Heart right ventricle (tissue), 16 donors: Measurements from ENCODE around the gene TNS2. TPM values are rescaled to one million over a fixed set of nuclear protein-coding genes. Genes with fewer than 3 reads are reported as not detected.

Source experiments
- ATAC-seq, 8 donors: fragments of 200-7000 bp; cut with Tn5 transposase; one replicate each; pipeline ENCODE4 v1.9.1; 2020; ENCODE audit warnings: mild to moderate bottlenecking in 8 of 8, moderate library complexity in 8 of 8, moderate number of reproducible peaks in 1 of 8
- DNase-seq, 2 donors: peaks; one replicate each; pipeline ENCODE4 v3.0.0-alpha.2; 2020
- H3K27ac ChIP-seq, 10 donors: fragments of 200-600 bp; sonication (generic) in 2 of 10; one replicate each; pipeline versions ENCODE4 v1.5.0 to v1.8.0; 2020 to 2022; ENCODE audit warnings: mild to moderate bottlenecking in 3 of 10
- H3K27me3 ChIP-seq, 7 donors: fragments of 200-600 bp; one replicate each; pipeline ENCODE4 v1.8.0; 2021 to 2022; ENCODE audit warnings: mild to moderate bottlenecking in 2 of 7
- H3K36me3 ChIP-seq, 9 donors: fragments of 200-600 bp; sonication (generic) in 1 of 9; one replicate each; pipeline versions ENCODE4 v1.5.0 to v1.8.0; 2020 to 2022; ENCODE audit warnings: mild to moderate bottlenecking in 2 of 9
- H3K4me1 ChIP-seq, 9 donors: fragments of 200-600 bp; sonication (generic) in 1 of 9; one replicate each; pipeline versions ENCODE4 v1.5.0 to v1.8.0; 2020 to 2022; ENCODE audit warnings: mild to moderate bottlenecking in 4 of 9
- H3K4me3 ChIP-seq, 10 donors: fragments of 200-600 bp; sonication (generic) in 2 of 10; one replicate each; pipeline versions ENCODE4 v1.5.0 to v1.8.0; 2020 to 2022; ENCODE audit warnings: mild to moderate bottlenecking in 7 of 10, moderate library complexity in 2 of 10
- H3K9me3 ChIP-seq, 11 donors: fragments of 200-600 bp in 10 of 11; sonication (generic) in 2 of 11; one replicate each; pipeline versions ENCODE4 v1.5.0 to v1.8.0; 2013 to 2022; ENCODE audit warnings: mild to moderate bottlenecking in 2 of 11, control low read depth in 1 of 11, moderate library complexity in 1 of 11
- WGBS, 2 donors: extraction: QIAGEN DNeasy Blood & Tissue Kit; methylation state at CpG; one replicate each; pipeline ENCODE4 v1.1.7; 2013; ENCODE audit warnings: inconsistent platforms in 1 of 2; 5-methylcytosine and 5-hydroxymethylcytosine counted together
- intact Hi-C, 10 donors: fragments of 100-400 bp; cut with DNase I; formaldehyde crosslinking; loops; one replicate each; pipeline versions ENCODE4 v1.11.1 to v1.14.2; 2022
- polyA plus RNA-seq, 2 donors: library from polyadenylated mRNA; stranded (reverse); fragments of 200-250 nt; gene quantifications; one replicate each; pipeline ENCODE4 v1.2.3, GENCODE V29; 2013
- total RNA-seq, 10 donors: library from RNA; stranded (reverse); fragmentation: NEBNext Ultra II Directional in 3 of 10; extraction: Animal tissue kit (Norgen Biotek cat#: 25700) in 3 of 10; gene quantifications; one replicate each; pipeline versions ENCODE4 v1.2.1 to v1.2.4, GENCODE V29; 2021 to 2023
- TF ChIP-seq, protein P1 (sequence below), 9 donors: fragments of 200-600 bp; sonication (generic) in 2 of 9; IDR thresholded peaks; one replicate each; pipeline versions ENCODE4 v1.5.0 to v1.8.0; 2021 to 2022; ENCODE audit warnings: antibody characterized with exemption in 9 of 9, mild to moderate bottlenecking in 5 of 9, moderate library complexity in 1 of 9
- donor health status: Arrhythmogenic right ventricular cardiomyopathy.
- donor health status: ischemic (EF 13 %, LVEDD 7.1; RV severe dilation, severe dysfunction).
- donor health status: healthy with polysubstance abuse.
- donor health status: DM: no; HTN: yes; CAD: no.
- donor health status: DM: no; HTN: no; CAD: no.
- donor health status: ischemic (EF 25% LVEDD 6.9; RV normal size, moderate dysfunction).
- donor health status: ischemic (EF 25% LVEDD 5.7; RV mildly dilated, moderate dysfunction).
- donor health status: healthy.
- donor health status: DM: yes; HTN: yes; CAD: no.
- donor health status: Ischemic cardiomyopathy.
- donor health status: ischemic (EF 35%, LVEDD 5.7; RV mildly dilated, moderate dysfunction).
- donor health status: nonischemic (EF 11% LVEDD 7.7; RV severe dilation, severe dysfunction).
- donor health status: DM: yes; HTN: yes; CAD: no.
- donor health status: PGD.
- donor health status: ischemic (EF 29% LVEDD 5.4; RV normal size, mild dysfunction).
- donor health status: nonischemic (EF 23%, LVEDD 6.1; RV moderate dilation, normal function).

Gene TNS2
- total and polyA plus RNA-seq, 12 donors: 60.6 to 364 (median 77.1) TPM

DNA sequence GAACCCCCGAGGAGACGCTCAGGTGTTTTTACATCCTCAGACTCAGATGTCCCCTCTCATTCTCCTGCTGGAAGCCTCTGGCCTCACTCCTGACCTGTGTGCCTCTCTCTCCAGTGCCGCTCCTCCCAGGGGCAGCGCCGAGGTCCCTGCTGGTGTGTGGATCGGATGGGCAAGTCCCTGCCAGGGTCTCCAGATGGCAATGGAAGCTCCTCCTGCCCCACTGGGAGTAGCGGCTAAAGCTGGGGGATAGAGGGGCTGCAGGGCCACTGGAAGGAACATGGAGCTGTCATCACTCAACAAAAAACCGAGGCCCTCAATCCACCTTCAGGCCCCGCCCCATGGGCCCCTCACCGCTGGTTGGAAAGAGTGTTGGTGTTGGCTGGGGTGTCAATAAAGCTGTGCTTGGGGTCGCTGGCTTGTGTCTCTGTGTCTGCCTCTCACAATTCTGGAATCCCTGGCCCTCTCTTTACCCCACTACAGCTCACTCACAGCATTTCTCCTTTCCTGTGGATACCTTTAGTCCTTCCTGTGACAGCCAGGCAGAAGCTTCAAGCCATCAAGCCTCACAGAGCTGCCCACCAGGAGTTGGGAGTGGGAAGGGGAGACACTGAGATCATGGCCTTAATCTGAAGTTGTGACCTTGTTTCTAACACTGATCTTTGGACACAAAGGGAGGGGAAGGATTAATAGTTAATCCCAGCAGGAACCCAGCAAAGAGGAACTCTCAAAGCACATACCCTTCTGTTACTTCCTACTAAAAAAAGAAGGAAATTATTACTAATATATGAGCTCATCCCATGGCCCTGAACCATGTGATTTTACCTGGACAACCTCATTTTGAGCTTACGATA, 52.3 kb downstream of the TNS2 start:
- ATAC-seq (no peak), DNase-seq (no peak)
- Histone ChIP-seq H3K36me3 (peaks cover 0 to 26% (median 0%) of the 10 kb centered on the region in 9 donors), H3K4me3 (no peak overlapping the region), H3K4me1 (peaks cover 8 to 55% (median 29%) of the 10 kb centered on the region in 9 donors), H3K27ac (peak overlapping the region in 1 of 10 donors; percentile 66), H3K9me3 (no peaks in the 10 kb centered on the region), H3K27me3 (peaks cover 0 to 4% (median 0%) of the 10 kb centered on the region in 7 donors)
- WGBS, 2 donors: 89 to 90% methylated on average over 12 of the region's 12 CpGs
- TF ChIP-seq, protein P1, sequence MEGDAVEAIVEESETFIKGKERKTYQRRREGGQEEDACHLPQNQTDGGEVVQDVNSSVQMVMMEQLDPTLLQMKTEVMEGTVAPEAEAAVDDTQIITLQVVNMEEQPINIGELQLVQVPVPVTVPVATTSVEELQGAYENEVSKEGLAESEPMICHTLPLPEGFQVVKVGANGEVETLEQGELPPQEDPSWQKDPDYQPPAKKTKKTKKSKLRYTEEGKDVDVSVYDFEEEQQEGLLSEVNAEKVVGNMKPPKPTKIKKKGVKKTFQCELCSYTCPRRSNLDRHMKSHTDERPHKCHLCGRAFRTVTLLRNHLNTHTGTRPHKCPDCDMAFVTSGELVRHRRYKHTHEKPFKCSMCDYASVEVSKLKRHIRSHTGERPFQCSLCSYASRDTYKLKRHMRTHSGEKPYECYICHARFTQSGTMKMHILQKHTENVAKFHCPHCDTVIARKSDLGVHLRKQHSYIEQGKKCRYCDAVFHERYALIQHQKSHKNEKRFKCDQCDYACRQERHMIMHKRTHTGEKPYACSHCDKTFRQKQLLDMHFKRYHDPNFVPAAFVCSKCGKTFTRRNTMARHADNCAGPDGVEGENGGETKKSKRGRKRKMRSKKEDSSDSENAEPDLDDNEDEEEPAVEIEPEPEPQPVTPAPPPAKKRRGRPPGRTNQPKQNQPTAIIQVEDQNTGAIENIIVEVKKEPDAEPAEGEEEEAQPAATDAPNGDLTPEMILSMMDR (IDR thresholded peaks at IDR 0.05): no peak
- intact Hi-C loops: loop anchor here in 2 of 10 donors (5.0 kb wide), 1 partner anchor 35 kb away; no protein-coding TSS in a partner anchor

DNA sequence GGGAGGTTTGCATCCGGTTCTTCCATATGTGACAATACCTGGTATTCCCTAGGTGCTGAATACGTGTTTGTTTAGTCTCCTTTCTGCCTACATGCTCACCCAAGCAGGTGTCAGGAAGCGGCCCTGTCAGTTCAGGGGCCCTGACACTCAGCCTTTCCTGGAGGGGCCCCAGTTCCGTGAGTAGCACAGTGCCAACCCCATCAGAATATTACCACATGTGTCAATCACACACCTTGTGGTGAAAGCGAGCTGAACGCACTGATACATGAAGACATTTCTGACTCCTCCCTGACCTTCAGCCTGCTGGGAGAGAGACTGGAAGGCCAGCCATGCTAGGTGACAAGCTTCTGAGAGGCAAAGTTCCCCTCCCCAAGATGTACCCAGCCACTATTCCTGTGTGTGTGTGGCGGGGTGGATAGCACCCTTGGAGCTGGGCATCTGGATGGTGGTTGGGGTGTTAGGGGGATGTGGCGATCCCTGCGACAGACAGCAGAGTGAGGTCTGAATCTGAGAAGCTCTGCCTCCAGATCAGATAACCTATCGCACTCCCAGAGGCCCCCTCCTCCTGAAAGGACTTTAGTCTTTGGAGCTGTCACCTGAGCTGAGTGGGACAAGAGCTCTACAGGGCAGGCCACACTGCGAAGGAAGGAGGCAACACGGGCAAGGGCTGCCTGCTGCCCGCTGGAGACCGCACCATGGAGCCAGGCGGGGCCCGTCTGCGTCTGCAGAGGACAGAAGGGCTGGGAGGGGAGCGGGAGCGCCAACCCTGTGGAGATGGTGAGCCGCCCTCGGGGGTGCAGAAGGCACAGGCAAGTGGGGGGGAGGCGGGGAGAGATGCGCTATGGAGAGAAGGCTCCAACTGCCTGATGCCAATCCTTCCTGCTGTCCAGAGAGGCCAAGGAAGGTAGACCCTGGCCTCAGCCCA, 53.3 kb downstream of the TNS2 start, which contains the start of gene SOAT2:
Gene SOAT2, plus strand, starts transcription at position 604 of the 925 bp plus-strand sequence. Its CDS starts 92 bp downstream, at position 696.
- TF ChIP-seq, protein P1 (IDR thresholded peaks at IDR 0.05): no peak
- no peak within 1 kb of the TSS for H3K4me3 ChIP-seq
- H3K9me3 ChIP-seq: no peaks in the 10 kb centered on the region
- H3K4me1 ChIP-seq: peaks cover 2 to 47% (median 27%) of the 10 kb centered on the region in 9 donors
- intact Hi-C loops: loop anchor here in 2 of 10 donors (5.0 kb wide), 1 partner anchor 36 kb away; no protein-coding TSS in a partner anchor
- no peaks in the 10 kb centered on the region for H3K27me3 ChIP-seq
- peaks cover 0 to 26% (median 0%) of the 10 kb centered on the region in 9 donors for H3K36me3 ChIP-seq
- DNase-seq (no peak), ATAC-seq (no peak)
- peak within 1 kb of the TSS in 1 of 10 donors; percentile 66 for H3K27ac ChIP-seq
- 87 to 91% methylated on average over 23 of the region's 23 CpGs for whole genome bisulfite sequencing, 2 donors

DNA sequence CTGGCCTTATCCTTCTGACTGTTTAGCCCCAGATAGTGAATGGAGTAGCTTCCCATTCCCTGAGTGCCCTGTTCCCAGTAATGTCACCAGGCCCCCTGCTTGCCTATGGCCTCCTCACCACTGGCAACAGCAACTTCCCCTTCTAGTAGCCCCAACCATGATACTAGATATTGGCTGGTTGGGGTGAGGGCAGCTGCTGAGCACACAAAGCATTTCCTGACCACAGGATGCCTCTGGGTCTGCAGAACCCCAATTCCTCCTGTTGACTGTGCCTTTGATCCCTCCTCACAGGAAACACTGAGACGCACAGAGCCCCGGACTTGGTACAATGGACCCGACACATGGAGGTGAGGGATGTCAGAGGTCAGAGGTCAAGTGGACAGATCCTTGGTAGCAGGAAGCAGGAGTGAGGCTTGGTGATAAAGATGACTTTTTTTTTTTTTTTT, 54.0 kb downstream of the TNS2 start:
- WGBS, 2 donors: 61 to 65% methylated on average over 3 of the region's 3 CpGs
- no peak for DNase-seq
- peaks cover 0 to 26% (median 0%) of the 10 kb centered on the region in 9 donors for H3K36me3 ChIP-seq
- intact Hi-C loops: loop anchor here in 2 of 10 donors (5.0 kb wide), 1 partner anchor 37 kb away; no protein-coding TSS in a partner anchor
- ATAC-seq: peak in 1 of 8 donors; percentile 5
- H3K4me3 ChIP-seq: no peak overlapping the region
- H3K9me3 ChIP-seq: no peaks in the 10 kb centered on the region
- TF ChIP-seq, protein P1 (IDR thresholded peaks at IDR 0.05): no peak
- H3K27me3 ChIP-seq: no peaks in the 10 kb centered on the region
- peak overlapping the region in 1 of 10 donors; percentile 66 for H3K27ac ChIP-seq
- peaks cover 0 to 39% (median 20%) of the 10 kb centered on the region in 9 donors for H3K4me1 ChIP-seq

DNA sequence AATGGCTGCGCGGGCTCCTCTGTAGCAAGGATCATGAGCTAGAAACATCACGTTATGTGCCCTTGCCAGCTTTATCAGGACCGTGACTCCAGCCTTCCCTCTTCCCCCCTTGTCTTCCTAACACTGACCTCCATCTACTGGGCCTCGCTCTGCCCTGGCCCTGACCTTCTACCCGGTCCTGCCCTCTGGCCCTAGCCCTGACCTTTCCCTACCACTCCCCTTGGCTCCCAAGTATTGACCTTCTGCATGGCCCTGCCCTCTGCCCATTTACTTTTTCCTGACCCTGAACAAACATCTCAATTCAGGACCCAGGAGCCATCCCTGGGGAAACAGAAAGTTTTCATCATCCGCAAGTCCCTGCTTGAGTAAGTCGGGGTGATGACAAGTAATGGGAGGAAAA, 55.4 kb downstream of the TNS2 start:
- Histone ChIP-seq H3K36me3 (peaks cover 0 to 26% (median 0%) of the 10 kb centered on the region in 9 donors), H3K4me1 (peaks cover 0 to 28% (median 10%) of the 10 kb centered on the region in 9 donors), H3K27ac (no peak overlapping the region), H3K27me3 (no peaks in the 10 kb centered on the region), H3K9me3 (no peaks in the 10 kb centered on the region), H3K4me3 (no peak overlapping the region)
- TF ChIP-seq, protein P1 (IDR thresholded peaks at IDR 0.05): no peak
- ATAC-seq: peak in 1 of 8 donors; percentile 29
- 94 to 97% methylated on average over 8 of the region's 8 CpGs for WGBS, 2 donors
- intact Hi-C loops: no loop called here
- DNase-seq: no peak
